Uterus (tissue), 2 donors: ENCODE data around the gene PKD1L1.

ENCODE experiments used
- CTCF ChIP-seq, 4 experiments: fragments of 200-600 bp in 2 of 4; fragments of 450-650 bp in 2 of 4; sonication (generic) in 2 of 4; IDR thresholded peaks; one replicate each; pipeline ENCODE4 v1.5.1; 2016 to 2019; ENCODE audit warnings: antibody characterized with exemption in 4 of 4, mild to moderate bottlenecking in 2 of 4, moderate library complexity in 1 of 4
- POLR2A ChIP-seq, 2 donors: fragments of 450-650 bp; IDR thresholded peaks; one replicate each; pipeline ENCODE4 v1.6.1; 2016; ENCODE audit warnings: antibody characterized with exemption in 2 of 2, mild to moderate bottlenecking in 1 of 2, moderate library complexity in 1 of 2

- TF ChIP-seq POLR2A (IDR thresholded peaks at IDR 0.05), result no peak
- no peak for TF ChIP-seq CTCF (IDR thresholded peaks at IDR 0.05)
These were observed 222.1 kb downstream of the PKD1L1 start for GRCh38 chr7:47726047-47726726.
